HG02840 (cell line): ENCODE data around the gene BTNL9.
"Not testable (repeated sequence)": the region's sequence is repeated elsewhere in the genome, so short reads cannot be mapped to it uniquely, and the experiment has no call there.

Source experiments
- ATAC-seq: cut with Tn5 transposase; IDR thresholded peaks from one replicate; pipeline ENCODE4 v1.9.1; 2021; ENCODE audit warnings: mild to moderate bottlenecking, moderate library complexity, moderate number of reproducible peaks; ENCODE audit not compliant: unreplicated experiment, low FRiP score

BTNL9 gene

DNA sequence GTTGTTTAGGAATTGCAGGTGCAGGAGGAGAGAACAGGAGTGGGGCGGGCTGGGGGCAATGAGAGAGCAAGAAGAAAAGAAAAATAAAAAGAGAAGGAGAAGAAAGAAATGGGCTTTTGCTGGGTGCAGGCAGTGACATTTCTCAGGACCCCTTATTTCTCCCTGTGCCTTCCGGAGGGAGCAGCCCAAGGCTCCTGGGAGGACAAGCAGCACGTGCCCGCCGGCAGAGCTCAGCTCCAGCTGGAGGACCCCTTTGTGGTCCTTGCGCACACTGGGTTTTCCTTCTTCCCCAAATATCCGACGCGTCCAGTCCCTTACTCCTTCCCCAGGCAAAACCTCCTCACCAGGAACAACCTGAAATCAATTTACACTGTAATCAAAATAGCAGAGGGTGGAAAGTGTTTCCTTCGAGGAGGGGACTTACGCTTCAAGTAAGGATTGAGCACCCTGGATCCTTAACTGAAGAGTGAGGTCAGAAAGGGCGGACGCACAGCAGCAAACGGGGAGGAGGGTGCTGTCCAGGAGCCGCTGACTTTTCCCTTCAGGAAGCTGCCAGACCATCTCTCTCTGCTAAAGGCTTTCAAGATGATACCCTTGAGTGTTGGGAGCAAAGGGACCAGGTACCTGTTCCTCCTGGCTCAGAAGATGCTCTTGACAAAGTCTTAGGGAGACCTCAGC lies 2.1 kb downstream of the BTNL9 start:
- no peak for ATAC-seq

DNA sequence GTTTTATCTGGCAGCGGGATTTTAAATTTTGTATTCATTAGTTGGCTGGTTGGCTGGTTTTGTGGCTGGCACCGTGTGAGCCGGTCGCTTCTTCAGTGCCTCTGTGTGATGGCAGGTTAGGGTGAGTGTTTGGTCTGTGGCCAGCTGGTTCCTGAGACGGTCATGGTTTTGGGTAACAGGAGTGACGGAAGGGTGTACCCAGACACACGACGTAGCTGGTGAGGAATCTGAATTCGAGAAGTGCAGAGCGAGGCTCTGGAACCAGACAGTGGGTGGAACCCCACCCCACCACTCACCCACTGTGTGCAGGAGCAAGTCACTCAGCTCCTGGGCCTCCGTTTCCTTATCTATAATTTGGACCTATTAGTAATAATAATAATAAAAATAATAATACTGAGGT lies 2.7 kb downstream of the BTNL9 start:
- no peak for ATAC-seq

DNA sequence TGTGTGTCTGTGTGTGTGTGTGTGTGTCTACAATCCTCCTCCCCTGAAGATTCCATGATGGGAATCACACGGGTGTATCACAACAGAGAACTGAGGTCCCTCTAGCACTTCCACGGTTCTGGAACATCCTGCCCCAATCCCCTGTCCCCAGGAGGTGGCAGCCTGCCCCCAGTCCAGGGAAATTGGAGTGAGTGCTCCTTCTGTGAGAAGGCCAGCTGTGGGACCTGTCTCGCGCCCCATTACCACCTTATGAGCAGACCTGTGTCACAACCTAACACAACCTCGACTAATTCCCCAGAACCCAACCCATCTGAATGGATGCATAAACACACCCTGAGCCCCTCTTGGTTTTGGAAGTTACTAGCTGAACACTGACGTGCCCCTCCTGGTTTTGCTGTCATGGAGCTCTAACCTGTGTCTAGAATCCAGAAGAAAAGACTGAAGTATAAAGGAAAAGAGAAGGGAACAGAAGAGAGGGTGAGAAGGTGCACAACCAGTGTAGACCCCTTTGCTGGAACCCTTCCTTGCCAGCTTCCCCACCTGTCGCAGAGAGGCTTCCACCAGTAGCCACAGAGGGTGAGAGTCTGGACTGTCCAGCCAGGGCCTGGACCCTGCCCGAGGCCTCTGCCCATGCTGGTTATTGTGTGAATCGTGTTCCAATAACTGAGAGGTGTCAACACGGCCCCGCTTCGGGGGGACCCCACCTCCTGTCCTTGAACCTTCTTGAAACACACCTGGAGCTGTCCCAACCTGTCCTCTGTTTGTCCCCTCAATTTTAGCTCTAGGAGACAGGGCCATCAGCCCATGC lies 3.4 kb downstream of the BTNL9 start:
- ATAC-seq = no peak

DNA sequence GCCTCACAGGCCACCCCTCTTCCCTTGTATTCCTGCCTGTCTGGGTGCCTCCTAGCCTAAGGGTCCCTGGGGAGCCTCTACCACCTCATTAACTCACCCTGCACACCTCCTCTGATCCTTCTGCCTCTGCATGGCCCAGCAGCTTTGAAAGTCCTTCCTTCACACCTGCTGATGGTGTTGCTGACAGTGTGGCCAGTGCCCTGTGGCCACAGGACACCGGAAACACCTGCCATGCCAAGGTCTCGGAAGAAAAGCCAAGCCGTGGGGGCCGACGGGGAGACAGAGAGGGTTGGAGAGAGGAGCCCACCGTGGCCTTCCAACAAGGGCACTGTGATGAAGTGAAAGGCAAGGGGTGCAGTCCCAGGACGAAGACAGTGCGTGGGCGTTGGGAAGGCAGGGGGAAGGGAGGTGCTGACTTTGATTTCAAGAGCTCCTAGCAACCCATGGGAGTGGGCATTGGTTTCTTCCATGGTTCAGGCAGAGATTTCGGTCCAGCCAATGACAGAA lies 4.1 kb downstream of the BTNL9 start:
- no peak for ATAC-seq

DNA sequence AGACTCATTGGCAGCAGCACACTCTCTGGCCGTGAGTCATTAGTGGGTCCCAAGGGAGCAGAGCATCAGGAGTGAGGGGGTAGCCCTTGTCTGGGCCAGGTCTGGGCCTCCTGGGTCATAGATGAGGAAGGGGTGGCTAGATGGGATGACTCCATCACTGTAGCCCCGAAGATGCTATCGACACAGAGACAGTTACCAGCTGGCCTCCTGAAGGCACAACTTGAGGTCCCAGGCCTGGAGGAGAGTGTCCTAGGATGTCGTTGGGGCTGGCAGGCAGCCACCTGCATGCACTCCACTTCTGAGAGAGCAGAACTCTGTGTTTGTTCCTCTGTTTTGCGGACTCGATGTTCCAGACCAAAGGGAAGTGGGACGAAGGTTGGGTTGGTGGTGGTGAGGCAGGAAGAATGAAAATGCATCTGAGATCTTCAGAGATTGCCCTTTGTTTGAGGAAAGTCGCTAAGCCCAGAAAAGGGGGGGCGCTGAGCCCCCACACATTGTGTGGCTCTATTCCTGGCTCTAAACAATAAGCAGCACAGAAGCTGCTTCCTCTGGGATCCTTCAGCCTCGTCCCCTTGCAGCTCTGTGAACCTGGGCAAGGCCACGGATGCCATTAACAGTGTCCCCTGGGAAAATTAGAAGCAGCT lies 4.7 kb downstream of the BTNL9 start:
- ATAC-seq = no peak

DNA sequence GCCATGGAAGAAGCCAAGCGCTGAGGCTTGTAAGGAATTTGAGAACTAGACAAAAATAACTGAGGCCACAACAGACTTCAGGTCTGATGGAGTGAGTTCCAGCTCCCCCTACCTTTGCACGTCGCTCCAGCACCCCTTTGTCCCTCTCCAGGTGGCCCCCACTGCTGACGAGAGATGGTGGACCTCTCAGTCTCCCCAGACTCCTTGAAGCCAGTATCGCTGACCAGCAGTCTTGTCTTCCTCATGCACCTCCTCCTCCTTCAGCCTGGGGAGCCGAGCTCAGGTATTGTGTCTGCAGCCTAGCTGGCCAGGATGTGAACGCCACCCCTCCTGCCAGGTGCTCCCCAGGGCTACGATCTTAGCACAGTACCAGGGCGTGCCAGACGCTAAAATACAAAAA lies 5.2 kb downstream of the BTNL9 start:
- no peak for ATAC-seq

DNA sequence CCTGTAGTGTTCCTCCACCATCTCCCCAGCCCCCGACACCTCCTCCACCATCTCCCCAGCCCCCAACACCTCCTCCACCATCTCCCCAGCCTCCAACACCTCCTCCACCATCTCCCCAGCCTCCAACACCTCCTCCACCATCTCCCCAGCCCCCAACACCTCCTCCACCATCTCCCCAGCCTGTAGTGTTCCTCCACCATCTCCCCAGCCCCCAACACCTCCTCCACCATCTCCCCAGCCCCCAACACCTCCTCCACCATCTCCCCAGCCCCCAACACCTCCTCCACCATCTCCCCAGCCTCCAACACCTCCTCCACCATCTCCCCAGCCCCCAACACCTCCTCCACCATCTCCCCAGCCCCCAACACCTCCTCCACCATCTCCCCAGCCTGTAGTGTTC lies 5.8 kb downstream of the BTNL9 start:
- not testable (repeated sequence) for ATAC-seq

DNA sequence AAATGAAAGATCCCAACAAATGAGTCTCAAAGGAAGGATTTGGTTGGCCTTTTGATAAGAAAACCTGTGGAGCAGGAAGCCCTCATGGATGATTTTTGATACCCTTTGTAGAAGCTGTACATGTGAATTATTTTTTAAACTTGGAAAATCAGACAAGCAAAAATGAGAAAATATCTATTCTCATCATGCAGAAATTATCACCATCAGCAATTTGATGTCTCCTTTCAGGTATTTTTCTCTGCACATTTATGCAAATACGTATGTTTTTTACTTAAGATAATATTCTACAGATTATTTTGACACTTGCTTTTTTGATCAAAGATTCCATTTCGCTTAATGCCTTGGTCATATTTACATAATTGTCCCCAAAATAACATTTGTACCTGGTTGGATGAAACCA lies 7.2 kb downstream of the BTNL9 start:
- ATAC-seq = no peak

DNA sequence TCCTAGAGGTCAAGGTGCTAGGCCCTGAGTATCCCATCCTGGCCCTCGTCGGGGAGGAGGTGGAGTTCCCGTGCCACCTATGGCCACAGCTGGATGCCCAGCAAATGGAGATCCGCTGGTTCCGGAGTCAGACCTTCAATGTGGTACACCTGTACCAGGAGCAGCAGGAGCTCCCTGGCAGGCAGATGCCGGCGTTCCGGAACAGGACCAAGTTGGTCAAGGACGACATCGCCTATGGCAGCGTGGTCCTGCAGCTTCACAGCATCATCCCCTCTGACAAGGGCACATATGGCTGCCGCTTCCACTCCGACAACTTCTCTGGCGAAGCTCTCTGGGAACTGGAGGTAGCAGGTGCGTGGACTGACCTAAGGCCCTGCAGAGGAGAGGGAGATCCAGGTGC lies 7.9 kb downstream of the BTNL9 start:
- ATAC-seq = no peak

DNA sequence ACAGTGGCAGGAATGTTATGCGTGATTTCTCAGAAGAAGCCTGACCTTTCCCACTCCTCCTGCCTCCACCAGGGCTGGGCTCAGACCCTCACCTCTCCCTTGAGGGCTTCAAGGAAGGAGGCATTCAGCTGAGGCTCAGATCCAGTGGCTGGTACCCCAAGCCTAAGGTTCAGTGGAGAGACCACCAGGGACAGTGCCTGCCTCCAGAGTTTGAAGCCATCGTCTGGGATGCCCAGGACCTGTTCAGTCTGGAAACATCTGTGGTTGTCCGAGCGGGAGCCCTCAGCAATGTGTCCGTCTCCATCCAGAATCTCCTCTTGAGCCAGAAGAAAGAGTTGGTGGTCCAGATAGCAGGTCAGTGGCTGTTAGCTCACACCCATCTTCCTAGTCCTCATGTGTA lies 9.9 kb downstream of the BTNL9 start:
- no peak for ATAC-seq

DNA sequence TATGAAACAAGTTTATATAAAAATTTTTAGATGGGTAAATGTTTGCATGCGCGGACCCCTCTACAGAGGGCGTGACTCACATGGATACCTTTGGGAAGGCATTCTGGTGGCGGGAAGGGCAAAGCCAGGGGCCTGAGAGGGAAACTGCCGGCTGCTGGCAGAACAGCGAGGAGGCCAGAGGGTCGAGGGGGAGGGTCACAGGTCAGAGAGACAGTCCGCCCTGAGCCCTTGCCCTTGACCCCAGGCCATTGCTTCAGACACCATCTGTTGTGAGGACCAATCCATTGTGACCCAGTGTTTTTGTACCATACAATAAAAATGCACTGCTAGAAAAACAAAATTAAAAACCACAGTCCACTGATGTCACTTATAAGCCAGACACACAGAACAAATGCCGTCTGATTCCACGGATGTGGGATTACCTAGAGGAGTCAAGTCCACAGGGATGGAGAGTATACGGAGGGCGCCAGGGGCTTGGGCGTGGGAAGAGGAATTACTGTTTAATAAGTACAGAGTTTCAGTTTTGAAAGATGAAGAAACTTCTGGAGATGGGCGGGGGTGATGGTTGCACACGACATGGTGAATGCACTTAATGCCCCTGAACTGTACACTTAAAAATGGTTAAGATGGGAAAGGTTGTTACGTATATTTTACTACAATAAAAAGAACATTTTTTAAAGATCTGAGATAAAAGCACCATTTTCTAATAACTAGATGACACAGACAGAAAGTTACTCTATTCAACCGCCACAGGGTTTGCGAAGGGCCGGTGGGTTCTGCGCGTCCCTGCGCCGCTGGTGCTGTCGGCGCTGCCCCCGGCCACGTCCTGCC lies 12.0 kb downstream of the BTNL9 start:
- no peak for ATAC-seq

DNA sequence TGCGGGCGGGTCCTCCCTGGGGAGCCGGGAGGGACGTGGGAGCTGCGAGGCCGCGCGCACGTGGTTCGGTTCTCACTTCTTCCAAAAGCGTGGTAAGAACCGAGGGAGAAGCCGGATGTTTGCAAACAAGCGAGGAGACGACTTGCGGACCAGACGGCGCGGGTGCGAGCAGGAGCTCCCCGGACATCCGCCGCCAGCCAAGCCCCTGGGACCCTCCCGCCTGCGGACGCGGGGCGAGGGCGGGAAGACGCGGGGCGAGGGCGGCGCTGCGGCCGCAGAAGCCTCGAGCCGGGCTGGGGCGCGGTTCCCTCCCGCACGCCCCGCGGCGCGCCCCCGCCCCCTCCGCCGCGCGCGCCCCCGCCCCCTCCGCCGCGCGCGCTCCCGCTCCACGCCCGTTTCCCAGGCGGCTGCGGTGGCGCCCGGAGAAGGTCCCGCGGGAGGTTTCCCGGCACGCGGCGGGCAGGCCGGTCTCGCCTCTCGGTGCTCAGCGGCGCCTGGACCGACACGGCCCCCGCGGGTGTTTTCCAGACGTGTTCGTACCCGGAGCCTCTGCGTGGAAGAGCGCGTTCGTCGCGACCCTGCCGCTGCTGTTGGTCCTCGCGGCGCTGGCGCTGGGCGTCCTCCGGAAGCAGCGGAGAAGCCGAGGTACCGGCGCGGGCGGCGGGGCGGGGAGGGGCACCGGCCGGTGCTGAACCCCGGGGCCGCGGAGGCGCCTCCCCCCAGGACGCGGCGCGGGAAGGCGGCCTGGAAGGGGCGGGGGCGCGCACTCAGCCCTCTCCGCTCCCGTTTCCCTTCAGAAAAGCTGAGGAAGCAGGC lies 12.8 kb downstream of the BTNL9 start:
- ATAC-seq = no peak

DNA sequence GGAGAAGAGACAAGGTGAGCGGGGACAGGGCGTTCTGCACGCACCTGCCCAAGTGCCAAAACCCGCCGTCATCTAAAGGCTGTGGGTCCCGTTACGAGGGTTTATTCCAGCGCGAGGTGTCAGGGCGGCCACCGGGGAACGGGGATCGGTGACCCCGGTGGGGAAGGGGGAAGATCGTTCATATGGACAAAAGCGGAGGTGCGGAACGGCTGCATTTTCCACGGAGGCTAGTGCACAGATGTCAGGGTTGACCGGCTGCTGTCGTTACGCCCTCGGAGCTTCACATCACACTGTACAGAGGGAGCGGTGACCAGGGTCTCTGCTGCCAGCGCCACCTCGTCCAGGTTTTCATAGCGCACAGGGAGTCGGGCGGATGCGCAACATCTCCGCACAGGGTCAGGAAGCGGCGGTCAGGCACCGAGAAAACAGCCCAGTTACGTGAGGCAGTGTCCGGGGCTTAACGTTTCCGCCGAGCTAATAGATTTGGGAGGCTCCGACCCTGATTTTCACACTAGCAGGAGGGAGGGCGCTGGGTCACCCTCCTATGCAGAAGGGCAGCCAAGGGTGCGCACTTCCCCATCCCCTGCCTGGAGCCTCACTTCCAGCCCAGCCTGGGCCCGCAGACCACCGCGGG lies 13.5 kb downstream of the BTNL9 start:
- ATAC-seq = no peak

DNA sequence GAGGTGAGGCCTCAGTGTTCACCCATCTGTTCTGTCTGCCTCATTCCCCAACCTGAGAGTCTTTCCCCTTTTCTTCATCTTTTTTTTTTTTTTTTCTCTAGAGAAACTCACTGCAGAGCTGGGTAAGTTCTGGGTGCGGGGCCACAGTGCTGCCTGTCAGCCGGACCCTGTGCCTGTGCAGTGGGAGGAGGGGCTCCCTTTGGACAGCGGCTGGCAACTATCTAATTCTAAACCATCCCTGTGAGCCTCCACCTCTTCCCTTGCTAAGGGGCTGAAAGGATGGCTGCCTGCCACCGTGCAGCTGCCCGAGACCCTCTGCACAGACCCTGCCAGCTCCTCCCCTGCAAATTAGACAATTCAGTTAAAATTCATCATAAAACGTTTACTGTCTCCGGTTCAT lies 14.1 kb downstream of the BTNL9 start:
- no peak for ATAC-seq

DNA sequence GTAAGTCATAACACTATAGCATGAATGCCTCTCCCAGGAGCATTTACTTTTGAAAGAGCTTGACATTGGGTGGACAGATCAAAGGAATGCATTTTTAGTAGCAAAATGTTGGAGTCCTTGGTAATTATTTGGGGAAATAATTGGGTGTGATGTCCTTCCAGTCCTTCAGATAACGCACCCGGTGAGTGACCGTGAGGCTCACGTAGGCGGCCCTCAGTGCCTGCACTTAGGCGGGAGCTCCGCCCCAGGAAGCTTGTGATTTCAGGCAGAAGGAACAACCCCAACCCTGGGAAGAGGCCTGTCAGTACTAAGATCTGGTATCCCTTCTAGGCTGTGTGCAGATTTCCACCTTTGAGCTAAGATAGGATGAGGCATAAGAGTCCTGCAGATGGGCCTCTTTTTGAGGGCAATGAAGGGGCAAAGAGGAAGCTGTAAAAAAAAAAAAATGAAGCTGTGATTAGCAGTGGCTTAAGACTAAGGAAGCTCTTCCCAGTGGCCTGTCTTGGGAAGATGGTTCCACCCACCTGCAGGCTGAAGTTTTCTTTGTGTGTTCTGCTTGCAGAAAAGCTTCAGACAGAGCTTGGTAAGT lies 14.9 kb downstream of the BTNL9 start:
- no peak for ATAC-seq

DNA sequence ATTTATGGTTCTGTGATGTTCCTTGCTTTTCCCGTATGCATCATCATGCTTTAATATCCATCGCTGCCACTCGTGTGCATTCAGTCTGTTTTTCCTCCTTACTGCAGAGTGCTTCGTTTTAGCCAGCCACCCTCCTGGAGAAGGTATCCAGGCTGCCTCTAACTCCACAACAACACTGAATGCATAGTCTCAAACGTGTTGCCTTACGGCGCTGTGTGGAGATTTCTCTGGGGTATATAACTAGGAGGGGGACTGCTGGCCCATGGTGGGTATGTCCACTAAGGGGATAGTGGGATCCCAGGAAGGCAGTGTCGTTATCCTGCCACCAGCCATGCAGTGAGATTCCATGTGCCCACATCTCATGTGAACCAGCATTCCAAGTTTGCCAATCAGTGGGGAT lies 16.4 kb downstream of the BTNL9 start:
- no peak for ATAC-seq

DNA sequence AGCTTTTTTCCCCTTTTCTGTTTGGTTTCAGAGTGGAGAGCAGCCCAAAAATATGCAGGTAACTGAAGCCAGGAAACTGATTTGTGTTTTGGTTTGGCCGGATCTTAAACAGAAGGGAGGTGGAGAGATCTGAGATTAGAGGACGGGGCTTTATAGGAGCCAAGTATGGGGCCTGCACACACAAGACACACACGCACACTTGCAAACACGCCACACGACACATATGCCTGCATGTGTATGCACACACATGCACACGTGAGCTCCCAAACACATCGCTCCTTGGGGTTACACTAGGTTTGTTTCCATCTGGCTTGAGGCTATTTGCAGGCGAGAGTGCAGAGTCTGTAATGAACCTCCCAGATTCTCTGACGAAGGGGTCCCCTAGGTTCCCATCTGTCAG lies 18.3 kb downstream of the BTNL9 start:
- no peak for ATAC-seq

DNA sequence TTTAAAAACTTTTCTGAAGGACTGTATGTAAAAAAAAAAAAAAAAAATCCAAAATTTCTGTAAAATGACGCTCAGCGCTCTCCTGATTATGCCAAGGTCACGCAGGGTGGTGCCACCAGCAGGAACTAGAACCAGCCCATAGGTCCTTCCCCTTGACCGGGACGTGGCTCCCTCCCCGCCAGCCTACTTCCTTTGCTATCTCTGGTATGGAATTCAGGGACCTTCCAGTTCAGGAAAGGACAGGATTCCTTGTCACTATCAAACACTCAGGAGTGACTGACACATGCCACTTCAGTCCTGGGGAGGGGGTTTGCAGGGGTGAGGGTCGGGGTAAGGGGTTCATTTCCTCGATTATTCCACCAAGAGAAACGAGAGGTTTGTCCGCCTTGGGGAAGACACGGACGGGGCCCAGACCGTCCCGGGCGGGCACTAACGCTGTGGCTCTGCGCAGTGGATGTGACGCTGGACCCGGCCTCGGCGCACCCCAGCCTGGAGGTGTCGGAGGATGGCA lies 18.8 kb downstream of the BTNL9 start:
- ATAC-seq = no peak
